NCI-H526 (cell line): ENCODE results near the gene KCNQ1.
A peak's percentile ranks its signal among the peaks of the same experiment; 100 is the strongest.

ENCODE experiments used
- DNase-seq, 2 experiments: peaks; one replicate each; lab custom pipeline; 2025; lab: John Stamatoyannopoulos, UW

The KCNQ1 gene

DNA sequence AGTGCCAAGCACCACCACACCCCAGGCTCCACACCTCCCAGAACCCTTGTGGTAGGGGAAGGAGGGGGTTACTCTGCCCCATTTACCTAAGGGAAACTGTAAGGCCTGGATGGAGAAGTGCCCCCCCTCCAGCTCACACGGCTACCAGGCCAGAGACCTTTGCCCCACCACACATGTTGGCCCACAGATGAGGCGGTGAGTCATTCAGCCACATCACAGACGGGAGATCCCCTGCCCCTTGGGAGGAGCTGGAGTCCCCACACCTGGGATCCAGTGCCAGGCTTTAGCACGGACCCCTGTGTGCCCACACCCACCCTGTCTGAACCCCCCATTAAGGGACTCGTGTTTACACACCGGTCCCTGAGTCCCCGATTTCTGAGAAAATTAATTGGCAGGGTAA is 415.8 kb downstream of the KCNQ1 start:
- no peak for DNase-seq

DNA sequence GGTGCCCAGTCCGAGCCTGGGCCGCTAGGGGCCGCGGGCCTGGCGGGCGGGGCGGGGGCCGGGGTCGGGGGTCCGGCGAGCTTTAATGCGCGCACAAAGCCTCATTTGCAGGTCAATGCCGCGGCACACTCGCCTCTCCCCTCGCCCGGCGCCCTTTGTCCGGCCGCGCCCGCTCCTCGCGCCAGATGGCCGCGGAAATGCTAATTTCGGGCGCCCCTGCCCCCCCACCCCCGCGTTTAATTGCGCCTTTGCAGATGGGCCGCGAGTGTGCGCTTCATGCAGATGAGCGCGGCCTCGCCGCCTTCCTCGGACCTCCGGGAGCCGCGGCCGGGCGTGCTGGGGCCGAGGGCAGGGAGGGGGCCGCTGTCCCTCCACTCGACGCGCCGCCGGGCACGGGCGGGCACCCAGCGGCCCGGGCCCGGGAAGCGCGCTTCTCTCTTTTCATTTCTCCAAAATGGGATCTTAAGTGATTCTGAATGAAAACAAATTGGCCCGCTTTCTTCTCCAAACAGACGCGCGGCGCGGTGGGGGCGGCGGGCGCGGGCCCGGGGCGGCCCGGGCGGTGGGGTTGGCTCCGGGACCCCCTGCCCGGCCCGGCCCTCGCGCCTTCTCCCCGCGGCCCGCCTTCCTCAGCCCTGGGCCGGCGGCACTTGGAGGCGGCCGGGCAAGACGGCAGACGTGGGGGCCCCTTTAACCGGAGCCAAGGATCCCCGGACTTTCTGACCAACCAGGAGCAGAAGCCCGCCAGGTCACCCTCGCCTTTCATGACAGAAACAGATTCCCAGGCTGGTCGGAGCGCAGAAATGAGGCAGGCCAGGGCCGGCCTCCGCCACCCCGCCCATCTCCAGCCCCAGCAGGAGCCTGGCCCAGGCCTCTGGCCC is 417.8 kb downstream of the KCNQ1 start:
- peak in 1 of 2 experiments; percentile 42 for DNase-seq

- no peak for DNase-seq
Measured at GRCh38 chr11:2863276-2863618, 418.4 kb downstream of the KCNQ1 start.

DNA sequence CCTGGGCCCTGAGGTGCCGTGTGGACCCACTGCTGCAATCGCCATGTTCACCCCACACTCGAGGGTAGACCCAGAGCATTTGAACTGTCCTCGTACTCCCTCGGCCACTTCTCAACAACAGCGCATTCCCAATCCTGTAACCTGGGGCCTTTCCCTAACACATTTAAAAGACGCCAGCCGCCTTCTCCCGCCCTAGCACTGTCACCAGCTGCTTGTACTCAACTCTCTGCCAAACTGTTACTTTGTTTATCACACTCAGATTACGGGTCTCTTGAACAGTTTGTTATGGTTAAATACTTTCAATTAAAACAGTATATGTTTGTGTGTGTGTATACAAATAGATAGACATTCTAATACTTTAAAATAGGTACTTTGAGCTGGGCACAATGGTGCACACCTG is 420.1 kb downstream of the KCNQ1 start:
- no peak for DNase-seq

GRCh38 chr11:2865922-2866577 is 421.2 kb downstream of the KCNQ1 start:
- no peak for DNase-seq

GRCh38 chr11:2867142-2867541 is 422.3 kb downstream of the KCNQ1 start:
- DNase-seq, result no peak

GRCh38 chr11:2867722-2868505 is 423.1 kb downstream of the KCNQ1 start:
- peak; percentile 80 to 92 for DNase-seq

DNA sequence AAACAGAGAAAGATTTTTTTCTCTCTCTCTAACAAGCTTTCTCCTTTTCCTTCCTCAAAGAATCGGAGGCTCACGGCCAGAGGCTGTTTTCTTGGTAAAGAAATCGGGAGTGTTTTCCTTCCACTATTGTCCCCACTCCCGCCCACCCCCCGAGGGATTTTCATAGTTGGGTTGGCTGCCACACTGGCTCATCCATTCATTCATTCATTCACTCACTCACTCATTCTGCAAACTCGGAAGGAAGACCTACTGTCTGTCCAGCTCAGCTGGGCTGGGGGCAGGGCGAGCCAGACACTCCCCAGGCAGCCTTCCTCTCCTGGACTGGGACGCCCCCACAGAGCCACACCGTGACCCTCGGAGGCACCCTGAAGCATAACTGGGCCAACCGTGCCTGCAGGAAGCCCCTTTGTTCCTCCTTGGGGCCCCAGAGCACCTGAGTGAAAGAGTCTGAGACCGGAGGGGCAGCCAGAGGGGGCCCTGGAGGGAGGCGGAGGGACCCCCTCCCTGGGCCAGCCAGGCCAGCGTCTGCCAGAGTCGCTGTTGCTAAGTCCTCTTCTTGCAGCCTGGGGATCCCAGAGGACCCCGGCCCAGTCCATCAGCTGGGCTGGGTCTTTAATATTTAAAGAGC is 423.8 kb downstream of the KCNQ1 start:
- DNase-seq, result no peak

DNA sequence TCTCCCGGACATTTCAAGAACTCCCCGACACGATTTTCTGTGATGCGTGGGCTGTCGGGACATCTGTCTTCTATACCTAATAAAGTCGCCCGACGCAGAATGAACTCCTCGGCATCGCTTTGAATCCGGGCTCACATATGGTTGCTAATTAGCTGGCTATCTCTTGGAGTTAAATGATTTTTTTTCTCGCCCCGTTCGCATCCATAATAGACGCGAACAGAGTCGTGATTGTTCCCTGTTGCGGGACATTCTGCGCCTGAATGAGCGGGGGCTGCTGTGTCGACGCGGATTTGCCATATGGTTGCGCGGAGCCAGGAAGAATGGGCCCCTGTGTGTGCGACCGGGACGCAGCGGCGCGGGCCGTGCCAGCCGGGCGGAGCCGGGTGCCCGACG is 424.3 kb downstream of the KCNQ1 start:
- DNase-seq, result peak in 1 of 2 experiments; percentile 46

DNA sequence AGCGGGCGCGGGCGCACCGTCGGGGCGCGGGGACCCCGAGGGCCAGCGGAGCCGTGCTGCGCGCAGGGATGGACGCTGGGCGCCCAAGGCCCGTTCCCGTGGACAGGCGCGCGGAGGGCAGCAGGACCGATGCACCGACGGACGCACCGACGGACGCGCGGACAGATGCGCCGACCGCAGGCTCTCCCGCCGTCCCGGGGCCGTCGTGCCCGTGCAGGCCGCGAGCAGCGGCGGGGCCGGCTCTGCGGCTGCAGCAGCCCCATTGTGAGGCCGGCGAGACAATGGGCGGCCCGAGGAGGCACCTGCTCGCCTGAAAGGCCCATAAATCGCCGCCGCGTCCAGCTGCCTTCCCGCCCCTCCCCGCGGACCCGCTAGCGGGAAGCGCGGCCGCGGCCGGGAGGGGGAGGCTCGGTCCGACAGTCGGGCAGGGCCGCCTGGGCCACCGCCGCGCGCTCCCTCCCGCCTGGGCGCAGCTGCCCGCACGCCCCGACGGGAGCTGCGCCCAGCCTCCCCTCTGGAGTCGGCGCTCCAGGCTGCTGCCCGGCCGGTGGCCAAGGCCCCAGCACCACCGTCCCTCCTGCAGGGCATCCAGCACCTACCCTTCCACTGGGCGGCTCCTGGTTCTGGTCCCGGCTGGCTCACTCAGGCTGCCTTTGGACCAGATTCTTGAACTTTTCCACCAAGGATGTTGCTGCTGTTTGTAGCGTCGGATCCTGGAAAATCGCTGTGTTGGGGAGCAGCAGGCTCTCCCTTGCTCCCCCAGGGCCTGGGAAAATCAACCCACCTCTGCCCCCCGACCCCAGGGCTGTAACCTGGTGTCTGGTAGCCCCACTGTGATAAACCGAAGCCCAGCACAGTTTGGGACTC is 425.0 kb downstream of the KCNQ1 start:
- DNase-seq, result peak in 1 of 2 experiments; percentile 45

DNA sequence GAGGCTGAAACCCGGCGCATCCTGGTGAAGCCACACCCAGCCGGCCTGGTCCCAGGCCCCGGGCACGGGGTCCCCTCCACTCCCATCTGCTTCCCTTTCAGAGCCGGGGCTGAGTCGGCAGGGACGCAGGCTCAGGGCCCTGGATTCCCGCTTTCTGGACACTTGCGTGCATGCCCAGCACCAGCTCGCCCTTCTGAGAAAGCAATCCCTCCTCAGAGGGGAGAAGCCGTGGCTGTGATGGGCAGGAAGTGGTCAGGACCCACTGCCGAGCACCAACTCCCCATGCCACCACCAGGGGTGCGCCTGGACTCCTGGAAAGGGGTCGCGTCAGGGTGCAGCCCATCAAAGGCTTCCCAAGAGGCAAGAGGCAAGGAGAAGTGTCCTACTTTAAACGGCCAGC is 425.7 kb downstream of the KCNQ1 start:
- DNase-seq, result no peak

GRCh38 chr11:2870969-2871680 is 426.3 kb downstream of the KCNQ1 start:
- no peak for DNase-seq

- no peak for DNase-seq
Measured at GRCh38 chr11:2874963-2875362, 430.2 kb downstream of the KCNQ1 start.

DNA sequence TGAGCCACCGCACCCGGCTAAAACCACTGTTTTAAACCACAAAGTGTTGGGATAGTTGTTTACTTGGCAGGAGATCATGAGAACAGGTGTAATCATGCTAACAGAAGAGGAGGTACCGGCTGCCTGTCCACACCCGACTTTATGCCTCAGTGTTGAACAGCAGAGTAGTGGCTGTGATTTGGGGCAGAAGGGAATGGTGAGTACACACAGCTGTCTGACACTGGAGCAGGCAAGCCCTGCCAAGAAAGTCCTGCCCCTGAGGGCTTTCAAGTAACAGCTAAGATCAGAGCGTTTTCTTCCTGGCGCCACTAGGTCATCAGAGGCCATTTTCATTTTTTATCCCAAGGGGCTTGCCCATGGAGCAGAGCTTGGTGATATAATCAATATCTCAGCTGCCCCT is 432.7 kb downstream of the KCNQ1 start:
- DNase-seq, result no peak

GRCh38 chr11:2878782-2879181 is 434.0 kb downstream of the KCNQ1 start:
- DNase-seq, result no peak

DNA sequence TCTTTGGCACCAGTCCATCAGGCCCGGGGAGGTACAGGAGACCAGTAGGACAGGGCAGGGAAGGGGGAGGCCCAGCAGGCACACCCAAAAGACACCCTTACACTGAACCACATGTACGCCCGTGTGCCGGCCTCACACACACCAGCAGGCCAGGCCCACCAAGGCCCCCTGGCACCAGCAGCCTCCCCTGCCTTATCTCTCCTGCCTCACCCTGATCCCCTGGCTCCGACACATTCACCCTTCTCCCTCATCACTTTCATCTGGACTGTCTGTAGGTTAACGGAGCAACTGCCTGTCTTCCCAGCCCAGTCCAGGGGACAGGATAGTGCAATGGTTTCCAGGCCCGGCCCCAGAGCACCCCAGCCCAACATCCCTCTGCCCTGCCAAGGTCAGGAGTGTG is 435.8 kb downstream of the KCNQ1 start:
- DNase-seq, result no peak

- DNase-seq, result peak in 1 of 2 experiments; percentile 13
Measured at GRCh38 chr11:2881076-2881980, 436.5 kb downstream of the KCNQ1 start.

- no peak for DNase-seq
Measured at GRCh38 chr11:2881981-2882375, 437.2 kb downstream of the KCNQ1 start.

GRCh38 chr11:2882396-2883110 is 437.7 kb downstream of the KCNQ1 start:
- no peak for DNase-seq
